GM12801 (cell line): ENCODE data around the gene DBNDD1.

ENCODE experiments used
- TF ChIP-seq, protein P1 (sequence below): IDR thresholded peaks from one replicate; pipeline ENCODE4 v1.5.1; 2011; ENCODE audit warnings: control low read depth; ENCODE audit not compliant: insufficient read length; ENCODE audit errors: extremely low read depth

Gene DBNDD1, protein sequence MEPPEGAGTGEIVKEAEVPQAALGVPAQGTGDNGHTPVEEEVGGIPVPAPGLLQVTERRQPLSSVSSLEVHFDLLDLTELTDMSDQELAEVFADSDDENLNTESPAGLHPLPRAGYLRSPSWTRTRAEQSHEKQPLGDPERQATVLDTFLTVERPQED

DNA sequence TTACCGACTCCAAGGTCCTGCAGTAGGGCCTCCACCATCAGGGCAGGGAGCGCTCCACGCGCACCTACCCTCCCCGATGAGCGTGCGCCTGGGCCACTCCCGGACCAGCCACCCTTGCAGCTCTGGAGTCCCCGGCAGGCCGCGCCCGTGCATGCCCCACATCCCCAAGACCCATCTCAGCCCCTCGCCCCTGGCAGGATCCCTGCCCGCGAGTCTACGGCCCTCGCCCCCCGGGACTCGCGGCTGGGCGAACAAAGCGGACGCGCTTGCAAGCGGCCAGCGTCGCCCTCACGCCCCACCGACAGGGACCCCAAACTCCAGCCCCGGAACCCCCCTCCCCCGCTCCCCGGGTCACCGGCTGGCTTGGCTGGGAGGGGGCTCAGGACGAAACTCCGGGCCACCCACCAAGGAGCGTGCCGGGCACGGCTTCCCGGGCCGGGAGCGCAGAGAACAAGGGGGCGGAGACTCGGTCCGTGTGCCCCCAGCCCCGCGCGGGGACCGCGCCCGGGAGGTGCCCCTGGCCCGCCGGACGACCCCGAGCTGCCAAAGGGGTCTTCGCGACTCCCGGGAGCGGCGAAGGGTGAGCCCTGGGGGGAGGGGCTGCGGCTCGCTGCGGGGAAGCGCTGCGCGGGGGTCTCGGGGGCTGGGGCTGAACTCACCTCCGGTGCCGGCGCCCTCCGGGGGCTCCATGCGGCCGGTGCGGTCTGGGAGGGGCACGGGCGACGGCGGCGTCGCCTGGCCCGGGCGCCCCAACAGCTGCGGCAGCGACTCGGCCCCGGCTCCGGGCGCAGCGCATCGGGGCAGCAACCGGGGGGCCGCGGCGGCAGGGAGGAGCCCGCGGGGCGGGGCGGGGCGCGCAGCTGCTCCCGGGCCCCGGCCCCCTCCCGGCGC lies at the start of gene DBNDD1:
DBNDD1 (minus strand) TSS at position 805 of the 891 bp plus-strand sequence; CDS start at position 690, 115 bp downstream.
- TF ChIP-seq, protein P1, sequence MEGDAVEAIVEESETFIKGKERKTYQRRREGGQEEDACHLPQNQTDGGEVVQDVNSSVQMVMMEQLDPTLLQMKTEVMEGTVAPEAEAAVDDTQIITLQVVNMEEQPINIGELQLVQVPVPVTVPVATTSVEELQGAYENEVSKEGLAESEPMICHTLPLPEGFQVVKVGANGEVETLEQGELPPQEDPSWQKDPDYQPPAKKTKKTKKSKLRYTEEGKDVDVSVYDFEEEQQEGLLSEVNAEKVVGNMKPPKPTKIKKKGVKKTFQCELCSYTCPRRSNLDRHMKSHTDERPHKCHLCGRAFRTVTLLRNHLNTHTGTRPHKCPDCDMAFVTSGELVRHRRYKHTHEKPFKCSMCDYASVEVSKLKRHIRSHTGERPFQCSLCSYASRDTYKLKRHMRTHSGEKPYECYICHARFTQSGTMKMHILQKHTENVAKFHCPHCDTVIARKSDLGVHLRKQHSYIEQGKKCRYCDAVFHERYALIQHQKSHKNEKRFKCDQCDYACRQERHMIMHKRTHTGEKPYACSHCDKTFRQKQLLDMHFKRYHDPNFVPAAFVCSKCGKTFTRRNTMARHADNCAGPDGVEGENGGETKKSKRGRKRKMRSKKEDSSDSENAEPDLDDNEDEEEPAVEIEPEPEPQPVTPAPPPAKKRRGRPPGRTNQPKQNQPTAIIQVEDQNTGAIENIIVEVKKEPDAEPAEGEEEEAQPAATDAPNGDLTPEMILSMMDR = no peak

DNA sequence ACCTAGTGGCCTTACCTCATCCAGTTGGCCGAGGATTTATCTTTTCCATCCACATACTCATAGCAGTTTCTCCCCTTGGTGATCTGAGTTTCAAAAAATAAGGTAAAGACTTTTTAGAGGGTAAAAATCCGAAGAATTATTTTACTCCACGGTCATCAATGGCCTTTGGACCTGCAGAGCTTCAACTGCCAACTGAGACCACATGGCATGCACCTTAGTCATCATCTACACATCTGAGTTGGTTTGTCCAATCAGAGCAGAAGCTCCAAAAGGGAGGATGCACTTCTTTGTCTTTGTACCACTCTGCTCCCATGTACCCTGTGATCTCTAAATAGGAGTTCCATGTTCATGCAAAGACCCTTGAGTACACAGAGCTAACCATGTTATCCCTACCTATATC lies 42.2 kb upstream of the DBNDD1 start:
- TF ChIP-seq, protein P1 = no peak

DNA sequence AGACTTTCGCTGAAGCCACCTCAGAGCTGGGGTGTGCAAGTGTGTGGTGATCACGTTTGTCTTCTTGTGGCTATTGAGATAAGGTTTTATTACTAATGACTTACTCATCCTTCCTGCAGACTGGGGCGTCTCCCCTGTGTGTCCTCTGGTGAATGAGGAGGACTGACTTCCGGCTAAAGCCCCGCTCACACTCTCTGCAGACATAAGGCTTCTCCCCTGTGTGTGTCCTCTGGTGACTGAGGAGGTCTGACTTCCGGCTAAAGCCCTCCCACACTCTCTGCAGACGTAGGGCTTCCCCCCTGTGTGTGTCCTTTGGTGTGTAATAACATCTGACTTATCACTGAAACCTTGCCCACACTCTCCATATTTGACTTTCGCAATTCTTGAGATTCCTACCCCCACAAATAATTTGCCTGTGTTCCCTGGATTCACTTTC lies 38.5 kb upstream of the DBNDD1 start:
- TF ChIP-seq, protein P1 = no peak

DNA sequence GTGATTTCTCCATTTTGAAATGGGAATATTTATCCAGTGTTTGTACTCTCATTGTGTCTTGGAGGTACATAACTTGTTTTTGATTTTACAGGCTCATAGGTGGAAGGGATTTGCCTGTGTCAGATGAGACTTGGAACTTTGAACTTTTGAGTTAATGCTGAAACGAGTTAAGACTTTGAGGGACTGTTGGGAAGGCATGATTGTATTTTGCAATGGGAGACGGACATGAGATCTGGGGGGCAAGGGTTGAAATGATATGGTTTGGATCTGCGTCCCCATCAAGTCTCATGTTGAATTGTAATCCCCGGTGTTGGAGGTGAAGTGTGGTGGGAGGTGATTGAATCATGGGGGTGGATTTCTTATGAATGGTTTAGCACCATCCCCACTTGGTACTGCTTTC lies 36.1 kb upstream of the DBNDD1 start:
- TF ChIP-seq, protein P1 = no peak

DNA sequence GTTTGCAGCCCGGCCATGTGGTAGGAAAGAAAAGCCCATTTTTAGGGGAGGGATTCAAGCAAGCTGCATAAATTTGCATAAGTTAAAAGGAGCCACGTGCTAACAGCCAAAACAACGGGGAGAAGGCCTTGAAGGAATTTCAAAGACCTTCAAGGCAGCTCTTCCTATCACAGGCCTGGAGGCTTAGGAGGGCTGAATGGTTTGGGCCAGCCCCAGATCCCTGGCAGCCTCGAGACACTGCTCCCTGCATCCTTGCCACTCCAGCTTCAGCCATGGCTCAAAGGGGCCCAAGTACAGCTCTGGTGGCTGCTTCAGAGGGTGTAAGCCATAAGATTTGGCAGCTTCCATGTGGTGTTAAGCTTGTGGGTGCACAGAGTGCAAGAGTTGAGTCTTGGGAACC lies 35.3 kb upstream of the DBNDD1 start:
- TF ChIP-seq, protein P1 = no peak

DNA sequence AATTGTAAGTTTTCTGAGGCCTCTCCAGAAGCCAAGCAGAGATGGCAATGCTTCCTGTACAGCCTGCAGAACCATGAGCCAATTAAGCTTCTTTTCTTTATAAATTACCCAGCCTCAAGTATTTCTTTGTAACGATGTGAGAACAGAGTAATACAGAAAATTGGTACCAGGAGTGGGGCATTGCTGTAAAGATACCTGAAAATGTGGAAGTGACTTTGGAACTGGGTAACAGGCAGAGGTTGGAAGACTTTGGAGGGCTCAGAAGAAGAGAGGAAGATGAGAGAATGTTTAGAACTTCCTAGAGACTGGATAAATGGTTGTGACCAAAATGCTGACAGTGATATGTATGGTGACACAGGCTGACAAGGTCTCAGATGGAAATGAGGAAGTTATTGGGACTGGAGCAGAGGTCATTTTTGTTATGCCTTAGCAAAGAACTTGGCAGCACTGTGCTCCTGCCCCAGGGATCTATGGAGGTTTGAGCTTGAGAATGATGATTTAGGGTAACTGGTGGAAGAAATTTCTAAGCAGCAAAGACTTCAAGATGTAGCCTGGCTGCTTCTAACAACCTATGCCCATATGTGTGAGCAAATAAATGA lies 34.7 kb upstream of the DBNDD1 start:
- TF ChIP-seq, protein P1 = no peak

DNA sequence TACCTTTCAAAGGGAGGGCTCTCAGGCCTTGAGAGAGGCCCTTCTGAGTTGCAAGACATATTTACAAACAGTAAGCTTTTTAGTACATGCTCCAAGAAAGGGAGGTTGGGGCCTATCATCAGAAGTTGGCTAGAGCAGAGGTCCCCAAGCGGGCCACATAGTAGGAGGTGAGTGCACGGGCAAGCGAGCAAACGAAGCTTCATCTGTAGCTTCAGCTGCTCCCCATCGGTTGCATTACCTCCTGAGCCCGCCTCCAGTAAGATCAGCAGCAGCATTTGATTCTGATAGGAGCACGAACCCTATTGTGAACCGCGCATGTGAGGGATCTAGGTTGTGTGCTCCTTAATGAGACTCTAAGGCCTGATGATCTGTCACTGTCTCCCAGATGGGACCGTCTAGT lies 31.7 kb upstream of the DBNDD1 start:
- TF ChIP-seq, protein P1 = no peak
